ENCODE data around the gene EHMT1.

GRCh38 chr9:137631345-137632229 is 12.8 kb downstream of the EHMT1 start:
- no peak for TF ChIP-seq CTCF (IDR thresholded peaks at IDR 0.05; ENCODE audit: low read length)
- TF ChIP-seq EZH2 (optimal IDR thresholded peaks at IDR 0.05; ENCODE audit: low read depth, low read length), result no peak

All from MM.1S (cell line).